Esophagus squamous epithelium (tissue), 5 donors: ENCODE measurements around the gene KLHL2. TPM values are rescaled to one million over a fixed set of nuclear protein-coding genes. Genes with fewer than 3 reads are reported as not detected.
"Not testable (repeated sequence)": the region's sequence is repeated elsewhere in the genome, so short reads cannot be mapped to it uniquely, and the experiment has no call there.

Source experiments
- DNase-seq: peaks from one replicate; lab custom pipeline; 2025; lab: John Stamatoyannopoulos, UW
- H3K27ac ChIP-seq, 4 donors: fragments of 200-600 bp; sonication (generic); one replicate each; pipeline ENCODE4 v1.5.1; 2016 to 2019; ENCODE audit warnings: mild to moderate bottlenecking in 1 of 4
- H3K27me3 ChIP-seq, 4 donors: fragments of 200-600 bp; sonication (generic); 1 replicate in 3 of 4; 2 replicates in 1 of 4; pipeline versions ENCODE4 v1.5.1 to v1.6.0; 2017 to 2021; ENCODE audit warnings: antibody characterized with exemption in 1 of 4
- H3K36me3 ChIP-seq, 3 donors: fragments of 200-600 bp; sonication (generic); one replicate each; pipeline ENCODE4 v1.5.1; 2016 to 2019
- H3K4me1 ChIP-seq, 3 donors: fragments of 200-600 bp; sonication (generic); one replicate each; pipeline ENCODE4 v1.5.1; 2017 to 2019
- H3K4me3 ChIP-seq, 4 donors: fragments of 200-600 bp; sonication (generic); 1 replicate in 3 of 4; 2 replicates in 1 of 4; pipeline ENCODE4 v1.5.1; 2016 to 2019; ENCODE audit warnings: mild to moderate bottlenecking in 2 of 4, moderate library complexity in 1 of 4
- H3K9me3 ChIP-seq, 3 donors: fragments of 200-600 bp; sonication (generic); one replicate each; pipeline ENCODE4 v1.5.1; 2016 to 2019
- POLR2A ChIP-seq, 4 donors: fragments of 450-650 bp; IDR thresholded peaks; one replicate each; pipeline ENCODE4 v1.6.1; 2017; ENCODE audit warnings: antibody characterized with exemption in 4 of 4, mild to moderate bottlenecking in 4 of 4, moderate library complexity in 3 of 4
- WGBS, 2 donors: methylation state at CpG; one replicate each; pipeline ENCODE4 v1.1.5; 2018; 5-methylcytosine and 5-hydroxymethylcytosine counted together
- intact Hi-C: fragments of 100-400 bp; cut with DNase I; formaldehyde crosslinking; loops from one replicate; pipeline ENCODE4 v1.15.0; 2022
- total RNA-seq, 4 donors: library from RNA; depleted of rRNA; stranded (reverse); fragments of >200 nt; gene quantifications; one replicate each; pipeline ENCODE4 v1.1.0, GENCODE V29; 2016
- TF ChIP-seq, protein P1 (sequence below), 6 experiments: fragments of 450-650 bp in 4 of 6; fragments of 200-600 bp in 2 of 6; sonication (generic) in 2 of 6; IDR thresholded peaks; one replicate each; pipeline ENCODE4 v1.5.1; 2016 to 2019; ENCODE audit warnings: antibody characterized with exemption in 6 of 6, mild to moderate bottlenecking in 4 of 6, moderate library complexity in 4 of 6
- donor health status: DM: yes; HTN: yes; CAD: no.

KLHL2 gene
- total RNA-seq, 4 donors from 2014 or later, result 25.6 to 44.3 (median 30.8) TPM

GRCh38 chr4:165170819-165171218 is 36.5 kb upstream of the KLHL2 start:
- no peak overlapping the region for H3K27ac ChIP-seq
- H3K27me3 ChIP-seq, result no peaks in the 10 kb centered on the region
- no peaks in the 10 kb centered on the region for H3K9me3 ChIP-seq
- no peak for DNase-seq
- no peaks in the 10 kb centered on the region for H3K36me3 ChIP-seq
- no peak overlapping the region for H3K4me3 ChIP-seq
- TF ChIP-seq, protein P1, sequence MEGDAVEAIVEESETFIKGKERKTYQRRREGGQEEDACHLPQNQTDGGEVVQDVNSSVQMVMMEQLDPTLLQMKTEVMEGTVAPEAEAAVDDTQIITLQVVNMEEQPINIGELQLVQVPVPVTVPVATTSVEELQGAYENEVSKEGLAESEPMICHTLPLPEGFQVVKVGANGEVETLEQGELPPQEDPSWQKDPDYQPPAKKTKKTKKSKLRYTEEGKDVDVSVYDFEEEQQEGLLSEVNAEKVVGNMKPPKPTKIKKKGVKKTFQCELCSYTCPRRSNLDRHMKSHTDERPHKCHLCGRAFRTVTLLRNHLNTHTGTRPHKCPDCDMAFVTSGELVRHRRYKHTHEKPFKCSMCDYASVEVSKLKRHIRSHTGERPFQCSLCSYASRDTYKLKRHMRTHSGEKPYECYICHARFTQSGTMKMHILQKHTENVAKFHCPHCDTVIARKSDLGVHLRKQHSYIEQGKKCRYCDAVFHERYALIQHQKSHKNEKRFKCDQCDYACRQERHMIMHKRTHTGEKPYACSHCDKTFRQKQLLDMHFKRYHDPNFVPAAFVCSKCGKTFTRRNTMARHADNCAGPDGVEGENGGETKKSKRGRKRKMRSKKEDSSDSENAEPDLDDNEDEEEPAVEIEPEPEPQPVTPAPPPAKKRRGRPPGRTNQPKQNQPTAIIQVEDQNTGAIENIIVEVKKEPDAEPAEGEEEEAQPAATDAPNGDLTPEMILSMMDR (IDR thresholded peaks at IDR 0.05), result no peak
- TF ChIP-seq POLR2A (IDR thresholded peaks at IDR 0.05), result no peak
- H3K4me1 ChIP-seq, result no peaks in the 10 kb centered on the region
- 65 to 76% methylated on average over 2 of the region's 2 CpGs for WGBS, 2 donors
- intact Hi-C loops, result no loop called here

DNA sequence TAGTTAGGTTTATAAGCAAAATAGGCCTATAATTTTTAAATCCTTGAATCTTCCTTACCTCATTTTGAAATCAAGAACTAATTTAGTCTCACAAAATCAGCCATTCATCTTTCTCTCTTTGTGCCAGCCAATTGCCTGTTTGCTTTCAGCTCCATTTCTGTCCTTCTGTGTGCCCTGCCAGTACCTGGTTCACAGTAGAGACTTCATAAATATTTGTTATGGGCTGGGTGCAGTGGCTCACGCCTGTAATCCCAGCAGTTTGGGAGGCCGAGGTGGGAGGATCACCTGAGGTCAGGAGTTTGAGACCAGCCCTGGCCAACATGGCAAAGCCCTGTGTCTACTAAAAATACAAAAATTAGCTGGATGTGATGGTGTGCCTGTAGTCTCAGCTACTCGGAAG is 31.9 kb upstream of the KLHL2 start:
- H3K27me3 ChIP-seq, intact Hi-C loops, H3K4me3 ChIP-seq, H3K27ac ChIP-seq, H3K4me1 ChIP-seq, DNase-seq, H3K9me3 ChIP-seq, H3K36me3 ChIP-seq: not testable (repeated sequence)
- 79 to 90% methylated on average over 3 of the region's 3 CpGs for WGBS, 2 donors

DNA sequence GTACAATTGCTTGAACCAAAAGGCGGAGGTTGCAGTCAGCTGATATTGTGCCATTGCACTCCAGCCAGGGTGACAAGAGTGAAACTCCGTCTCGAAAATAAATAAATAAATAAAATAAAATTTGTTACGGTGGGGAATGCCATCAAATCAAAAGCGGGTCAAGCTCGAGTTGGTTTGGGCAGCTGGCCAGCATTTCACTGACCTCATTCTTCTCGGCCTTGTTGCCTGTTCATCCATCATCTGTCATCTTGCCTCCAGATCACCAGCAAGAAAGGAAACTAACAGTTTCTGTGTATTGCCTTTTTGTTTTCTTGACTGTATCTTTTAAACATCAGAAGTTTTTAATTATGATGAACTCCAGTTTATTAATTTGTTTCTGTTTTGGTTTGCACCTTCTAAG is 31.5 kb upstream of the KLHL2 start:
- no peak overlapping the region for H3K27ac ChIP-seq
- 60 to 62% methylated on average over 7 of the region's 7 CpGs for WGBS, 2 donors
- intact Hi-C loops, result no loop called here
- no peak for DNase-seq
- no peaks in the 10 kb centered on the region for H3K4me1 ChIP-seq
- H3K4me3 ChIP-seq, result no peak overlapping the region
- H3K36me3 ChIP-seq, result no peaks in the 10 kb centered on the region
- TF ChIP-seq, protein P1 (IDR thresholded peaks at IDR 0.05), result no peak
- TF ChIP-seq POLR2A (IDR thresholded peaks at IDR 0.05), result no peak
- no peaks in the 10 kb centered on the region for H3K27me3 ChIP-seq
- H3K9me3 ChIP-seq, result no peaks in the 10 kb centered on the region

- DNase-seq, result no peak
Measured at GRCh38 chr4:165177725-165178666, 29.4 kb upstream of the KLHL2 start.

GRCh38 chr4:165184220-165184619 is 23.1 kb upstream of the KLHL2 start:
- intact Hi-C loops, result no loop called here
- Histone ChIP-seq H3K4me3 (no peak overlapping the region), H3K36me3 (no peaks in the 10 kb centered on the region), H3K27me3 (no peaks in the 10 kb centered on the region), H3K9me3 (no peaks in the 10 kb centered on the region), H3K4me1 (no peaks in the 10 kb centered on the region), H3K27ac (no peak overlapping the region)
- no peak for DNase-seq
- WGBS, 2 donors, result 77 to 79% methylated on average over 4 of the region's 4 CpGs
- TF ChIP-seq POLR2A (IDR thresholded peaks at IDR 0.05), result no peak
- TF ChIP-seq, protein P1 (IDR thresholded peaks at IDR 0.05), result no peak

More at GRCh38 chr4:165177725-165178666, 29.4 kb upstream of the KLHL2 start:
- no peak for TF ChIP-seq POLR2A (IDR thresholded peaks at IDR 0.05)
- TF ChIP-seq, protein P1 (IDR thresholded peaks at IDR 0.05), result no peak
- no peak overlapping the region for H3K4me3 ChIP-seq
- no peaks in the 10 kb centered on the region for H3K9me3 ChIP-seq
- no peaks in the 10 kb centered on the region for H3K27me3 ChIP-seq
- no peak overlapping the region for H3K27ac ChIP-seq
- WGBS, 2 donors, result 68 to 70% methylated on average over 3 of the region's 3 CpGs
- no peaks in the 10 kb centered on the region for H3K4me1 ChIP-seq
- intact Hi-C loops, result no loop called here
- no peaks in the 10 kb centered on the region for H3K36me3 ChIP-seq

GRCh38 chr4:165184998-165185397 is 22.4 kb upstream of the KLHL2 start:
- H3K4me1 ChIP-seq, intact Hi-C loops, H3K36me3 ChIP-seq, H3K9me3 ChIP-seq, H3K27ac ChIP-seq, DNase-seq, H3K27me3 ChIP-seq, H3K4me3 ChIP-seq: not testable (repeated sequence)
- WGBS, 2 donors, result 94 to 95% methylated on average over 10 of the region's 10 CpGs
